Neural cell (in vitro differentiated cells): ENCODE results near the gene LAMP1. TPM values are rescaled to one million over a fixed set of nuclear protein-coding genes. Genes with fewer than 3 reads are reported as not detected.
"Not testable (repeated sequence)": the region's sequence is repeated elsewhere in the genome, so short reads cannot be mapped to it uniquely, and the experiment has no call there.

ENCODE experiments used
- H2AFZ ChIP-seq: fragments of 200-600, 300-800 bp; sonication (generic), shearing (Covaris generic); 2 replicates; pipeline ENCODE4 v1.6.0; 2014; ENCODE audit warnings: low read depth, mild to moderate bottlenecking, antibody characterized with exemption, low read length, moderate library complexity
- H3F3A ChIP-seq: fragments of 200-600 bp; shearing (Covaris generic); 2 replicates; pipeline ENCODE4 v1.6.1; 2016; ENCODE audit warnings: mild to moderate bottlenecking, moderate library complexity, mixed read lengths, antibody characterized with exemption, low read length; ENCODE audit not compliant: insufficient read depth, poor library complexity, severe bottlenecking
- H3K27ac ChIP-seq: fragments of 200-600, 300-800 bp; sonication (generic), shearing (Covaris generic); 2 replicates; pipeline ENCODE4 v1.5.1; 2014; ENCODE audit warnings: mild to moderate bottlenecking, low read length, moderate library complexity
- H3K27me3 ChIP-seq: fragments of 300-800, 200-600 bp; sonication (generic), shearing (Covaris generic); 2 replicates; pipeline ENCODE4 v1.6.0; 2014; ENCODE audit warnings: mild to moderate bottlenecking, low read depth, low read length, moderate library complexity; ENCODE audit not compliant: insufficient read depth
- H3K36me3 ChIP-seq: fragments of 300-800, 200-600 bp; sonication (generic), shearing (Covaris generic); 2 replicates; pipeline ENCODE4 v1.5.1; 2014; ENCODE audit warnings: mild to moderate bottlenecking, antibody characterized with exemption, low read length, moderate library complexity; ENCODE audit not compliant: insufficient read depth
- H3K4me2 ChIP-seq: fragments of 300-800, 200-600 bp; sonication (generic), shearing (Covaris generic); 2 replicates; pipeline ENCODE4 v1.6.0; 2014; ENCODE audit warnings: mild to moderate bottlenecking, low read length
- H3K4me3 ChIP-seq: fragments of 300-800, 200-600 bp; sonication (generic), shearing (Covaris generic); 2 replicates; pipeline ENCODE4 v1.5.1; 2014; ENCODE audit warnings: mild to moderate bottlenecking, low read length, moderate library complexity
- H3K79me2 ChIP-seq: fragments of 200-600 bp; shearing (Covaris generic); replicated peaks from 2 replicates; pipeline ENCODE4 v1.6.0; 2014; ENCODE audit warnings: mild to moderate bottlenecking, low read length, moderate library complexity; ENCODE audit not compliant: insufficient read depth
- H3K9ac ChIP-seq: fragments of 300-800, 200-600 bp; sonication (generic), shearing (Covaris generic); 2 replicates; pipeline ENCODE4 v1.6.1; 2016; ENCODE audit warnings: mild to moderate bottlenecking, low read length, mixed read lengths
- H3K9me2 ChIP-seq: fragments of 200-600 bp; shearing (Covaris generic); 2 replicates; pipeline ENCODE4 v1.6.1; 2016; ENCODE audit warnings: mild to moderate bottlenecking, low read length, mixed read lengths; ENCODE audit not compliant: insufficient read depth
- H3K9me3 ChIP-seq: fragments of 200-600, 300-800 bp; sonication (generic), shearing (Covaris generic); 2 replicates; pipeline ENCODE4 v1.6.1; 2016; ENCODE audit warnings: mild to moderate bottlenecking, mixed run types, low read length, moderate library complexity, mixed read lengths
- H4K20me1 ChIP-seq: fragments of 200-600 bp; shearing (Covaris generic); 2 replicates; pipeline ENCODE4 v1.6.1; 2016; ENCODE audit warnings: mild to moderate bottlenecking, mixed run types; ENCODE audit not compliant: insufficient read depth
- CTCF ChIP-seq: fragments of 450-650 bp; IDR thresholded peaks from 2 replicates; pipeline ENCODE4 v1.5.1; 2014; ENCODE audit warnings: antibody characterized with exemption, mild to moderate bottlenecking, moderate library complexity; ENCODE audit not compliant: poor library complexity, severe bottlenecking
- EP300 ChIP-seq: fragments of 450-650 bp; conservative IDR thresholded peaks from 2 replicates; pipeline ENCODE4 v1.6.1; 2014; ENCODE audit warnings: antibody characterized with exemption, mild to moderate bottlenecking, moderate library complexity; ENCODE audit not compliant: poor library complexity, severe bottlenecking
- EZH2 ChIP-seq: fragments of 200-600, 300-800 bp; shearing (Covaris generic), sonication (generic); IDR thresholded peaks from 2 replicates; pipeline ENCODE4 v1.6.1; 2014; ENCODE audit warnings: antibody characterized with exemption, low read length, borderline replicate concordance, mild to moderate bottlenecking; ENCODE audit not compliant: insufficient read depth, poor library complexity, severe bottlenecking
- MXI1 ChIP-seq: fragments of 450-650 bp; conservative IDR thresholded peaks from 2 replicates; pipeline ENCODE4 v1.6.1; 2014; ENCODE audit warnings: antibody characterized with exemption, mild to moderate bottlenecking; ENCODE audit not compliant: poor library complexity, severe bottlenecking
- POLR2AphosphoS5 ChIP-seq: IDR thresholded peaks from 2 replicates; pipeline ENCODE4 v1.6.1; 2012
- RAD21 ChIP-seq: fragments of 450-650 bp; conservative IDR thresholded peaks from 2 replicates; pipeline ENCODE4 v1.6.1; 2014; ENCODE audit warnings: antibody characterized with exemption, mild to moderate bottlenecking, moderate library complexity
- REST ChIP-seq: IDR thresholded peaks from 2 replicates; pipeline ENCODE4 v1.6.1; 2012; ENCODE audit warnings: borderline replicate concordance
- SMC3 ChIP-seq: fragments of 450-650 bp; conservative IDR thresholded peaks from 2 replicates; pipeline ENCODE4 v1.6.1; 2014; ENCODE audit warnings: antibody characterized with exemption, mild to moderate bottlenecking, moderate library complexity; ENCODE audit not compliant: poor library complexity
- TAF1 ChIP-seq: IDR thresholded peaks from 2 replicates; pipeline ENCODE4 v1.6.1; 2012; ENCODE audit warnings: low read depth
- polyA plus RNA-seq: library from polyadenylated mRNA; depleted of rRNA; stranded (reverse); fragments of >200 nt; gene quantifications from 2 replicates; pipeline ENCODE4 v1.2.3, GENCODE V29; 2014

Gene LAMP1
- polyA plus RNA-seq, 1 donor from 2014 or later = 69.7 TPM

- H2AFZ ChIP-seq, H3K79me2 ChIP-seq, H3K27me3 ChIP-seq, H3F3A ChIP-seq, H3K4me3 ChIP-seq, H3K4me2 ChIP-seq, H3K9ac ChIP-seq, H3K27ac ChIP-seq, H3K9me3 ChIP-seq, H3K9me2 ChIP-seq, H3K36me3 ChIP-seq, H4K20me1 ChIP-seq: not testable (repeated sequence)
These were observed 17.9 kb downstream of the LAMP1 start for GRCh38 chr13:113314895-113315470.

- H3K9me2 ChIP-seq = no peaks in the 10 kb centered on the region
- no peaks in the 10 kb centered on the region for H3K9me3 ChIP-seq
- no peaks in the 10 kb centered on the region for H3K27me3 ChIP-seq
- H3F3A ChIP-seq = no peaks in the 10 kb centered on the region
- H2AFZ ChIP-seq = no peak overlapping the region
- H3K36me3 ChIP-seq = no peaks in the 10 kb centered on the region
- no peak overlapping the region for H3K4me2 ChIP-seq
- H3K79me2 ChIP-seq = no peaks in the 10 kb centered on the region
- H3K27ac ChIP-seq = no peak overlapping the region
- TF ChIP-seq REST = no peak
- no peak for TF ChIP-seq RAD21
- no peak for TF ChIP-seq POLR2AphosphoS5
- no peak for TF ChIP-seq MXI1
- no peak for TF ChIP-seq CTCF
- TF ChIP-seq SMC3 = no peak
- no peak for TF ChIP-seq TAF1
- no peak for TF ChIP-seq EP300
- TF ChIP-seq EZH2 = no peak
- H4K20me1 ChIP-seq = no peaks in the 10 kb centered on the region
- H3K4me3 ChIP-seq = no peak overlapping the region
- H3K9ac ChIP-seq = no peak overlapping the region
These were observed 19.0 kb downstream of the LAMP1 start for GRCh38 chr13:113315992-113316391.

- Histone ChIP-seq H3K4me2 (no peak overlapping the region), H3K9ac (no peak overlapping the region), H3K9me3 (no peaks in the 10 kb centered on the region), H3F3A (no peaks in the 10 kb centered on the region), H2AFZ (no peak overlapping the region), H3K9me2 (no peaks in the 10 kb centered on the region), H3K4me3 (no peak overlapping the region), H3K79me2 (no peaks in the 10 kb centered on the region), H3K27ac (no peak overlapping the region), H3K27me3 (no peaks in the 10 kb centered on the region), H3K36me3 (no peaks in the 10 kb centered on the region), H4K20me1 (no peaks in the 10 kb centered on the region)
- TF ChIP-seq CTCF (no peak), MXI1 (no peak), POLR2AphosphoS5 (no peak), RAD21 (no peak), TAF1 (no peak), EP300 (no peak), REST (no peak), EZH2 (no peak), SMC3 (no peak)
These were observed 20.0 kb downstream of the LAMP1 start for GRCh38 chr13:113317031-113317430.
